ENCODE results near the gene FHL2. TPM values are rescaled to one million over a fixed set of nuclear protein-coding genes. Genes with fewer than 3 reads are reported as not detected.

Gene FHL2
- total RNA-seq, 2 experiments from 2014 or later, result 3.6 TPM

DNA sequence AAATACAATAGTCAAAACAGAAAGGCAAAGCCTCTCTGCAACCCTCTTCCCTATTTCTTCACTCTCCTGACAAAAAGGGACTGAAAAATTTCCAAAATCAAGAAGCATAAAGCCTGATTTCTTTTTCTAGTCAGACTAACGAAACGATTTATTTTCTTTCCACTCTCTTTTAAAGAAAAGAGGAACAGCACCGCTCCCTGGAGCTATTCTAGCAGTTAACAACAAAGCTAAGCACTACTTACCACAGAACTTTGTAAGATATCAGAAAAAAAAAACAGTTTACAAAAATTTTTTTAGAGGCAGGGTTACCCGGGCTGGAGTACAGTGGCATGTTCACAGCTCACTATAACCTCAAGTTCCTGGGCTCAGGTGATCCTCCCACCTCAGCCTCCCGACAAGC is 14.4 kb upstream of the FHL2 start:
- H3K4me1 Mint-ChIP-seq, result peaks cover 12% of the 10 kb centered on the region
- no peak overlapping the region for H3K27ac Mint-ChIP-seq
- H3K27me3 Mint-ChIP-seq, result peaks cover 24% of the 10 kb centered on the region
- no peaks in the 10 kb centered on the region for H3K9me3 Mint-ChIP-seq
- POLR2A ChIA-PET, result no interaction called here
- no peaks in the 10 kb centered on the region for H3K36me3 Mint-ChIP-seq (ENCODE audit: low read depth)
- H3K4me3 Mint-ChIP-seq, result no peak overlapping the region
- DNase-seq, result no peak
- CTCF ChIA-PET, result interaction anchor here (0.6 kb wide), 1 partner anchor 19 kb away, joined by 4 read pairs; no protein-coding TSS in a partner anchor

DNA sequence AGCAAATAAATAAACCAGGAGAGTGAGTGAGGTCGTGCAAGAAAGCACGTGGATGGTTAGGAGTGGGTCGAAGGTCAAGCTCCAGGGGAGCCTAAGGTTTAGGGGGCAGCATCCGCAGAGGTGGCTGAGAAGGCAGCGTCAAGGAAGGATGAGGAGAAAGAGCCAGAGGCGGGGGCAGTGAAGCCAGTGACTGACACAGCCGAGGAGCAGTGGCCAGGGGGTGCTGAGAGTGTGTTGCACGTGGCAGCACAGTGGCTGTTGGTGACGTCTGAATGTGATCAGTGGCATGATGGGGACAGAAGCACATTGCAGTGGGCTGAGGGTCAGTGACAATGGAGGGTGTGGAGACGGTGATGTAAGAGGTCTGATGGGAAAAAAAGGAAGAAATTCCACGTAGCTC is 13.7 kb upstream of the FHL2 start:
- Mint-ChIP-seq H3K27me3 (peaks cover 24% of the 10 kb centered on the region), H3K36me3 (ENCODE audit: low read depth) (no peaks in the 10 kb centered on the region), H3K9me3 (no peaks in the 10 kb centered on the region), H3K27ac (no peak overlapping the region), H3K4me3 (no peak overlapping the region), H3K4me1 (peaks cover 7% of the 10 kb centered on the region)
- CTCF ChIA-PET, result no interaction called here
- DNase-seq, result no peak
- POLR2A ChIA-PET, result no interaction called here

DNA sequence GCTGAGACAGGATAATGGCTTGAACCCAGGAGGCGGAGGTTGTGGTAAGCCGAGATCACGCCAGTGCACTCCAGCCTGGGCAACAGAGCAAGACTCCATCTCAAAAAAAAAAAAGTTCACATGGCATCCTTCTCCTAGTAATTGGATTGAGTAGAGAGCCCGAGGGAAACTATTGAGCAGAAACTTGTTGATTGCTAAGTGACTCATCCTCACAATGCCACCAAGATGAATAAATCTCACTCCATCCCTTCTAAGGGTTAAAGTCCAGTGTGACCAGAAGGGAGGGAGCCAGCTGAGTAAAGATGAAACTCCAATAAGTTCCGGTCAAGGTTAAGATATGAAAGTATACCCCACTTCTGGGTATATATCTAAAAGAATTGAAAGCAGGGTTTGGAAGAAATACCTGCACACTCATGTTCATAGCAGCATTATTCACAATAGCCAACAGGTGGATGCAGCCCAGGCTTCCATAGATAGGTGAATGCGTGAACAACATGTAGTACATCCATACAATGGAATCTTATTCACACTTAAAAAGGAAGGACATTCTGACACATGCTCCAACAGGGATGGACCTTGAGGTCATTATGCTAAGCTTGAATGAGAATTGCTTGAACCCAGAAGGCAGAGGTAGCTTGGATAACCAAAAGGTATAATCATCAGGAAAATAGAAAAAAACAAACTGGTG is 13.0 kb upstream of the FHL2 start:
- CTCF ChIA-PET, result interaction anchor here (0.7 kb wide), 1 partner anchor 102 kb away, joined by 3 read pairs; no protein-coding TSS in a partner anchor
- Mint-ChIP-seq H3K9me3 (no peaks in the 10 kb centered on the region), H3K27me3 (peaks cover 23% of the 10 kb centered on the region)

DNA sequence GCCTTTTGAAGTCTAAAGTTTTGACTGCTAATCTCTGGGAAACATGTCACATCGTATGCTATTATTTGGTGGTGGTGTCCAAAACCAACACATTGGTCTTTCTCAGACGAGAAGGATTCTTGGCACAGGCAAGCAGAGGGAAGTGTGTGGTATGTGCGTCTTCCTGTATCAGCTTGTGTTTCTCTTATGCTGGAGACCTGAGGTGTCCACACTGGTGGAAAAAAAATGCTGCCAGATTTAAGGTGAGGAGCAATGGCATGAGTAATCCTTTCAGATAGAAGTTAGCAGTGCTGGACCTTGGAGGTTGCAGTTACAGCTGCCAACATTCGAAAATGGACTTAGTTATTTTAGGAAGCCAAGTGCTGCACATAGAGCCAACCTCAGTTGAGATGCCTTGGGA is 11.7 kb upstream of the FHL2 start:
- peaks cover 30% of the 10 kb centered on the region for H3K27me3 Mint-ChIP-seq
- no peak for DNase-seq
- H3K4me3 Mint-ChIP-seq, result no peak overlapping the region
- H3K27ac Mint-ChIP-seq, result no peak overlapping the region
- no peaks in the 10 kb centered on the region for H3K9me3 Mint-ChIP-seq
- POLR2A ChIA-PET, result no interaction called here
- no peaks in the 10 kb centered on the region for H3K36me3 Mint-ChIP-seq (ENCODE audit: low read depth)
- peaks cover 3% of the 10 kb centered on the region for H3K4me1 Mint-ChIP-seq
- CTCF ChIA-PET, result no interaction called here

More for the DNA sequence above, 13.0 kb upstream of the FHL2 start:
- Mint-ChIP-seq H3K27ac (no peak overlapping the region), H3K4me1 (peaks cover 5% of the 10 kb centered on the region), H3K4me3 (no peak overlapping the region), H3K36me3 (ENCODE audit: low read depth) (no peaks in the 10 kb centered on the region)
- DNase-seq, result no peak
- POLR2A ChIA-PET, result no interaction called here

DNA sequence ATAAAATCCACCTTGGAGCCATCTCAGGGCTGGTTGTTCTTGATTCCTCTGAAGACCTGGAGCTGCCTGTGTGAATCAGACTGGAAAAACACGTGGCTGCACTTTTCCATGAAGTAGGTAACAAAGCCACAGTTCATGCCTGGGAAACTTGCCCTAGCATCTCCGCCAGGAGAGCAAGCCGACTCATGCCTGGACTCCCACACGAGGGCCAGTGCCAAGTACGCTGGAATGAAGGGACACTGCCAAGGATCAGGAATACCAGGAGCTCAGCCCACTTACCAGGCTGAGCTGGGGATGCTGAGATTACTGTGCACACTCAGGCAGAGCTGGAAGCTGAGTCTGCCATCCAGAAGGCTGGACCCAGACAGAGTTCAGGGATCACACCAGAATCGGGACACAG is 10.9 kb upstream of the FHL2 start:
- no peak overlapping the region for H3K27ac Mint-ChIP-seq
- H3K4me3 Mint-ChIP-seq, result no peak overlapping the region
- H3K27me3 Mint-ChIP-seq, result peaks cover 31% of the 10 kb centered on the region
- DNase-seq, result no peak
- ChIA-PET POLR2A (no interaction called here), CTCF (interaction anchor here (1.4 kb wide), 1 partner anchor 16 kb away, joined by 3 read pairs; no protein-coding TSS in a partner anchor)
- H3K36me3 Mint-ChIP-seq (ENCODE audit: low read depth), result no peaks in the 10 kb centered on the region
- no peaks in the 10 kb centered on the region for H3K9me3 Mint-ChIP-seq
- H3K4me1 Mint-ChIP-seq, result peaks cover 3% of the 10 kb centered on the region

DNA sequence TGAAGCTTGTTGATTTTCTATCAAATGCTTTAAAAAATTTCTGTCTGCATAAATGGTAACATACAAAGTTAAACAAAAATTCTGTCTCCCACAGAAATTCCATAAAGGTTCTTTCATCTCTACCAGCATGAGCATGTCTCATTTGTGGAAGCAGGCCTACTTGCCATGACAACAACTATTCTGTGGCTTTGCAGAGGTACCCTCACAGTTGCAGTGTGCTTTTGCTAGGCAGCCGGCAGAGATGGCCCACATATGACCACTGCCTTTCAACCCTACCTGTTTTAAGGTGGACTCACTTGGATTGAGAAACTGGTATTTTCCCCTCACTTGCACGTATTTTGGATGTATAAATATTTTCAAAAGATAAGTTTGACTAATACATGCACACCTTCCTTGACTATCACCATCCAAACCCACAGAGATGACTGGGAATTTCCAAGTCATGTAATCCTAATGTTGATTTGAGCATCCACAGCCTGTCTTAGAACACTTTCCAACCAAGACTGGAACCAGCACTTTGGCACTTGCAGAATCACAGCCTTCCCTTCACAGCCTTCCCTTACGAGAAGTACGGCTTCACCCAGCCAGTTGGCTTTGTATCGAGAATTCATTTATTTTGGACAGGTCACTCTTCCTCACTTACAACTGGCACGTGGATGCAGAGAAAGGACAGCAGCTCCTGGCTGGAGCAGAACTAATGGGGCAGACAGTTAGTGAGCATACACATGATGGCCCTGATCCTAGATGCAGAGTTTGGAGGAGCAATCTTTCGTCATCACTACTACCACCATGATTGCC is 9.3 kb upstream of the FHL2 start:
- CTCF ChIA-PET, result interaction anchor here (0.7 to 1.0 kb wide), 3 partner anchors 9 to 719 kb away, joined by 4 to 7 read pairs (median 4); partner anchors contain the start of gene FHL2
- H3K4me3 Mint-ChIP-seq, result no peak overlapping the region
- POLR2A ChIA-PET, result no interaction called here
- no peaks in the 10 kb centered on the region for H3K36me3 Mint-ChIP-seq (ENCODE audit: low read depth)
- H3K27ac Mint-ChIP-seq, result no peak overlapping the region
- peaks cover 26% of the 10 kb centered on the region for H3K27me3 Mint-ChIP-seq
- no peaks in the 10 kb centered on the region for H3K9me3 Mint-ChIP-seq
- H3K4me1 Mint-ChIP-seq, result peaks cover 3% of the 10 kb centered on the region
- no peak for DNase-seq

DNA sequence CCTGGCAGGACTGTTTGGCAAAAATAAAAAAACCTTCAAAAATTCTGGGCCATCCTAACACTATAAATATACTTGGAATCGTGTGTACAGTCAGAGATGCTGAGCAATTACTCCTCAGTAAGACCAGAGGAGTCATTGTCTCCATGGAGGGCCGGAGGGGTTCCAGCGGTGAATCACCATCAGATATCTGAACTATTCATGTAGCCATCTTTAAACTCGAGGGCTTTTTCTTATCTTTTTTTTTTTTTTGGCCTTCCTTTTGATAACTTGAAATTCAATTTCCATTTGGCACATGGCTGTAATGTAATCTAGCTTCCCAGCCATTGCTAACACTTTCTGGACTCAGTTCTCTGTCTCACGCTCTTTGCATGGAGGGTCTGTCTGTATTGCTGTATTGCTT is 7.4 kb upstream of the FHL2 start:
- ChIA-PET CTCF (no interaction called here), POLR2A (no interaction called here)
- no peak overlapping the region for H3K4me3 Mint-ChIP-seq
- no peak overlapping the region for H3K27ac Mint-ChIP-seq
- DNase-seq, result no peak
- no peaks in the 10 kb centered on the region for H3K9me3 Mint-ChIP-seq
- H3K4me1 Mint-ChIP-seq, result no peaks in the 10 kb centered on the region
- no peaks in the 10 kb centered on the region for H3K36me3 Mint-ChIP-seq (ENCODE audit: low read depth)
- H3K27me3 Mint-ChIP-seq, result peaks cover 19% of the 10 kb centered on the region

DNA sequence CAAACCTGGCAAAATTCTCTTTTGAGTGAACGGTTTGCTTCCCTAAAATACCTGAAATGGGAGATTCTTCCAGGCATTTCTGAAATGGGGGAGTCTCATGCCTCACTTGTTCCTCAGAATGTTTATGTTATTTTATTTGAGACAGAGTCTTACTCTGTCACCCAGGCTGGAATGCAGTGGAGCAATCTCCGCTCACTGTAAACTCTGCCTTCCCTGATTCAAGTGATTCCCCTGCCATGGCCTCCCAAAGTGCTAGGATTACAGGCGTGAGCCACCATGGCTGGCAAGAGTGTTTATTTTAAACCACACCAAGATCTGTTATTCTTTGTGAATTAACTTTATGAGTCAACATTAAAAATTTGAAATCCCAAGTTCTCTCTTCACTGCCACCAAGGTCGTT is 6.4 kb upstream of the FHL2 start:
- Mint-ChIP-seq H3K4me1 (no peaks in the 10 kb centered on the region), H3K27me3 (peaks cover 26% of the 10 kb centered on the region), H3K4me3 (no peak overlapping the region), H3K9me3 (no peaks in the 10 kb centered on the region), H3K27ac (no peak overlapping the region), H3K36me3 (ENCODE audit: low read depth) (no peaks in the 10 kb centered on the region)
- CTCF ChIA-PET, result no interaction called here
- POLR2A ChIA-PET, result no interaction called here
- no peak for DNase-seq

DNA sequence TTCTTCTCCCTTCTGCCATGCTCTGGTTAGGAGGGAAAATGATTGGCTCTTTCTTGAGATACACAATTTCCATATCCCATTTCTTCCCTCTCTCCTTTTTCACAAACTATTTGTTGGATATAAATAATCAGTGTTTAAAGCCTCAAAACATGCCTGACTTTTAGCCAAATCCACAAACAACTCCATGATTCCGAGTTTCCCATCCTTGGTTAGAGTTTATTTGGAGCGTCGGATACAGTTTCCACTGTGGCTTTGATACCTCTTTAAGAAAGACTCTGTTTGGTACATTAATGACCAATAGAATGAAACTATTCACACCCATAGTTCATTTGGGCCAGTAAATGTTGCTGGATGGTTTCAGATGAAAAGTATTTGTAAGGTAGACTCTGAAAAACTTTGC is 5.9 kb upstream of the FHL2 start:
- CTCF ChIA-PET, result no interaction called here
- POLR2A ChIA-PET, result no interaction called here

DNA sequence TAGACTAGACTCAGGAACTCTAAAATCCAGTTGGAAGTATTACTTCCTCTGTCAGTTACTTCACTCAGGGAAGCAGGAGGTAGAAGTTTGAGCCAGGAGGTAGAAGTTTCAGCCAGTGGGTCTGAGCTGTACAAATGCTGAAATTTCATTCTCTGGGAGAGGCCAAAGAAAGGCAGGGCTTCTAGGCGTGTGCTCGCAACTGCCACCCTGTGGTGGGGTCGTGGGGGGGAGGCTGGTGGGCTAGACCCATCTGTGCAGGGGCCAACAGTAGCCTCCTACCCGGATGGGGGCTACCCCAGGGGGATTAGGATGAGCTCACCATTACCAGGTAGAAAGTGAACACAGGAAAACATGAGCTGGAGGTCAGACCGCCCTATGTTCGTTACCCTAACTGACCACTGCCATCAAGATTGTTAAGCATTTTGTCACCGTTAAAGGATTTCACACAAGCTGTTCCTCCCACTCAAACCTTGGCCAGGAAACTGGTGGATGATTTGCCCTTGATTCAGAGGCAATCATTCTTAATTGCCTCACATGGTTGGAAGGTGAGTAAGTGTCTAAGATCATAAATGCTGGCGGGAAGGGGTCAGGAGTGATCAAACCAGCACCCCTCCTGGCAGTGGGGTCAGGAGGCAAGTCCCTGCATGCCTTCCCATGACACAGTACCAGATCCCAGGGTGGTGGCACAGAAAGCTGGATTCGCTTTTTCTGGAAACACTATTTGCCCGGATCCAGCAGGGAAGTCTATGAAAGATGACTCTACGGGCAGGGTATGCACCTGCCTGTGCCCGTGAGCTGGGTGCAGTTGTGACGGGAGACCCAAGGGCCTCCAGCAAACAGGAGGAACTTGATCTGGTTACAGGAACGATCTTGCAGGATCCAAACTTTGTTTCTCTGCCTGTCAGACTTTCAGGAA is 5.2 kb upstream of the FHL2 start:
- H3K9me3 Mint-ChIP-seq, result no peaks in the 10 kb centered on the region
- H3K27ac Mint-ChIP-seq, result no peak overlapping the region
- ChIA-PET POLR2A (no interaction called here), CTCF (no interaction called here)
- no peak overlapping the region for H3K4me3 Mint-ChIP-seq
- peaks cover 36% of the 10 kb centered on the region for H3K27me3 Mint-ChIP-seq
- no peaks in the 10 kb centered on the region for H3K36me3 Mint-ChIP-seq (ENCODE audit: low read depth)
- DNase-seq, result no peak
- peaks cover 6% of the 10 kb centered on the region for H3K4me1 Mint-ChIP-seq

More for the DNA sequence above, 5.9 kb upstream of the FHL2 start:
- no peak overlapping the region for H3K4me3 Mint-ChIP-seq
- H3K27me3 Mint-ChIP-seq, result peaks cover 31% of the 10 kb centered on the region
- H3K36me3 Mint-ChIP-seq (ENCODE audit: low read depth), result no peaks in the 10 kb centered on the region
- peaks cover 2% of the 10 kb centered on the region for H3K4me1 Mint-ChIP-seq
- H3K9me3 Mint-ChIP-seq, result no peaks in the 10 kb centered on the region
- no peak overlapping the region for H3K27ac Mint-ChIP-seq
- DNase-seq, result no peak

DNA sequence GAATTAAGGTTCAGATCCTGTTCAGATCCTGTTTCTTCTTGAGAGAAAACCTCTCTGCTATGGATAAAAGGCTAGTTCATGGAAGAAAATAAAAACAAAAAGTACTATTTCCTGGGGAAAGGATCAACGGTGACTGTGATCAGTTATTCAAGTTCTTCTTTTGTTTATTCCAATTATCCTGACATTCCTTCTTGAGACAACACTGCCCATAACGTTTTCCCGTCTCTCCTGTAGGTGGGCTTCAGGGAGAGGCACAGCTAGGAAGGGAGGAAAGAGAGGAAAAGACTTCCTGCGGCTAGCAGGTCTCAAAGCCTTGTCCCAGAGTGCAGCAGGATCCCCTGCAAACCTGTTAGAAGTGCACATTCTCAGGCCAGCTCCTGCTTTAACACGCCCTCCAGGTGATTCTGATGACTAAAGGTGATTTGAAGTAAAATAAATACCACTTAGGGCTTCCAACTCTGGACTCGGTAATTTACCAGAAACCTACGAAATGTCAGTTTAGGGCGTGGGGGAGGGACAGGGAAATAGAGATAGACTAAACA is 4.5 kb upstream of the FHL2 start:
- CTCF ChIA-PET, result no interaction called here
- H3K4me3 Mint-ChIP-seq, result no peak overlapping the region
- H3K9me3 Mint-ChIP-seq, result no peaks in the 10 kb centered on the region
- peaks cover 36% of the 10 kb centered on the region for H3K27me3 Mint-ChIP-seq
- POLR2A ChIA-PET, result no interaction called here
- no peak overlapping the region for H3K27ac Mint-ChIP-seq
- H3K36me3 Mint-ChIP-seq (ENCODE audit: low read depth), result no peaks in the 10 kb centered on the region
- peaks cover 7% of the 10 kb centered on the region for H3K4me1 Mint-ChIP-seq
- no peak for DNase-seq

DNA sequence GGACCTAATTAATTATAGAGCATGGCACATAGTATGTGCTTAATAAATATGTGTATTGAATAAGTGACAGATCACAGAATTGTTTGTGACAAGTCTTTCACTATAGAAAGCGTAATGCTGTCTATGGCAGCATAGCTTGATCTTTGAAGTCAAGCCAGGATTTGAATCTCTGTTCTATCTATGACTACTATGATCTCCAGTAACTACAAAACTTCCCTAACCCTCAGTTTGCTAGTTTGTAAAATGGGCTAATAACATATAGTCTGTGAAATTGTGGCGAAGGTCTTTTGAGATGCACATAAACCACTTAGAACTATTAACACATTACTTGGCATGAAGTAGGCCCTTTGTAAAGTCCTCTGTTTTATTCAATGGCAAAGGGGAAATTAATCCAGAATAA is 4.0 kb upstream of the FHL2 start:
- CTCF ChIA-PET, result no interaction called here
- Mint-ChIP-seq H3K36me3 (ENCODE audit: low read depth) (no peaks in the 10 kb centered on the region), H3K4me1 (peaks cover 12% of the 10 kb centered on the region), H3K27ac (no peak overlapping the region), H3K9me3 (no peaks in the 10 kb centered on the region), H3K27me3 (peaks cover 40% of the 10 kb centered on the region), H3K4me3 (no peak overlapping the region)
- POLR2A ChIA-PET, result no interaction called here
- no peak for DNase-seq

DNA sequence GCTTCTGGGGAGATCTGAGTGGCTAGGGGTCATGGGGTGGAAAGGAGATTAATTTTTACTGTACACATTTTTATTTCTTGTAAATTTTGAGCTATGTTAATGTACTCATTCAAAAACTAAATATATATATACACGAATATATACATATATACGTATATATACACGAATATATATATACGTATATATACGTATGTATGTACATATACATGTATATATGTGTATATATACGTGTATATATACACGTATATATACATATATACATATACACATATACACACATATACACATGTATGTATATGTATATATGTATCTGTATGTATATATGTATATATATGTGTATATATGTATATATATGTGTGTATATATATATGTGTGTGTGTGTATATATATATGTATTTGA is 3.0 kb upstream of the FHL2 start:
- H3K9me3 Mint-ChIP-seq, result no peaks in the 10 kb centered on the region
- H3K4me3 Mint-ChIP-seq, result no peak overlapping the region
- peaks cover 12% of the 10 kb centered on the region for H3K4me1 Mint-ChIP-seq
- peaks cover 45% of the 10 kb centered on the region for H3K27me3 Mint-ChIP-seq
- DNase-seq, result no peak
- CTCF ChIA-PET, result no interaction called here
- no peaks in the 10 kb centered on the region for H3K36me3 Mint-ChIP-seq (ENCODE audit: low read depth)
- H3K27ac Mint-ChIP-seq, result no peak overlapping the region
- POLR2A ChIA-PET, result no interaction called here

Measured in activated CD4-positive, alpha-beta T cell treated with anti-CD3 and anti-CD28 coated beads, Interleukin-2, amount 10 ng/mL, durations not matched to agents 7 days and 5 days (primary cell).